ENCODE results near the gene RAB29. TPM values are rescaled to one million over a fixed set of nuclear protein-coding genes. Genes with fewer than 3 reads are reported as not detected.

The RAB29 gene
- polyA plus RNA-seq, 2 donors = 3.3 to 5.0 TPM

GRCh38 chr1:205811660-205812059 lies 36.4 kb upstream of the RAB29 start:
- Histone ChIP-seq H3K4me1 (ENCODE audit: control insufficient read depth in 2 of 2, insufficient read depth in 2 of 2, low read length in 1 of 2) (peaks cover 0 to 11% of the 10 kb centered on the region in 2 donors), H3K27me3 (ENCODE audit: control insufficient read depth in 1 of 2, insufficient read depth in 2 of 2, low read length in 2 of 2) (no peaks in the 10 kb centered on the region), H3K4me3 (ENCODE audit: low read depth in 1 of 2, low read length in 2 of 2) (no peak overlapping the region), H3K36me3 (ENCODE audit: control insufficient read depth in 2 of 2, insufficient read depth in 2 of 2, low read length in 1 of 2) (peaks cover 0 to 7% of the 10 kb centered on the region in 2 donors), H3K9me3 (ENCODE audit: control insufficient read depth in 2 of 2, insufficient read depth in 1 of 2, low read depth in 1 of 2, low read length in 1 of 2) (no peaks in the 10 kb centered on the region), H3K27ac (ENCODE audit: low read depth in 2 of 2, low read length in 1 of 2) (no peak overlapping the region)
- 42 to 46% methylated on average over 5 of the region's 5 CpGs for WGBS, 2 donors

- Histone ChIP-seq H3K27ac (ENCODE audit: low read depth in 2 of 2, low read length in 1 of 2) (no peak overlapping the region), H3K36me3 (ENCODE audit: control insufficient read depth in 2 of 2, insufficient read depth in 2 of 2, low read length in 1 of 2) (peaks cover 0 to 7% of the 10 kb centered on the region in 2 donors), H3K9me3 (ENCODE audit: control insufficient read depth in 2 of 2, insufficient read depth in 1 of 2, low read depth in 1 of 2, low read length in 1 of 2) (no peaks in the 10 kb centered on the region), H3K4me3 (ENCODE audit: low read depth in 1 of 2, low read length in 2 of 2) (no peak overlapping the region), H3K4me1 (ENCODE audit: control insufficient read depth in 2 of 2, insufficient read depth in 2 of 2, low read length in 1 of 2) (peaks cover 0 to 17% of the 10 kb centered on the region in 2 donors), H3K27me3 (ENCODE audit: control insufficient read depth in 1 of 2, insufficient read depth in 2 of 2, low read length in 2 of 2) (no peaks in the 10 kb centered on the region)
- WGBS, 2 donors = 88 to 90% methylated on average over 12 of the region's 12 CpGs
These were observed 35.3 kb upstream of the RAB29 start for GRCh38 chr1:205810448-205811157.

GRCh38 chr1:205809942-205810345 lies 34.7 kb upstream of the RAB29 start:
- H3K27ac ChIP-seq (ENCODE audit: low read depth in 2 of 2, low read length in 1 of 2) = no peak overlapping the region
- no peak overlapping the region for H3K4me3 ChIP-seq (ENCODE audit: low read depth in 1 of 2, low read length in 2 of 2)
- 71 to 90% methylated on average over 14 of the region's 14 CpGs for WGBS, 2 donors

GRCh38 chr1:205809469-205809868 lies 34.2 kb upstream of the RAB29 start:
- Histone ChIP-seq H3K27me3 (ENCODE audit: control insufficient read depth in 1 of 2, insufficient read depth in 2 of 2, low read length in 2 of 2) (no peaks in the 10 kb centered on the region), H3K4me1 (ENCODE audit: control insufficient read depth in 2 of 2, insufficient read depth in 2 of 2, low read length in 1 of 2) (peaks cover 0 to 24% of the 10 kb centered on the region in 2 donors), H3K36me3 (ENCODE audit: control insufficient read depth in 2 of 2, insufficient read depth in 2 of 2, low read length in 1 of 2) (peaks cover 0 to 7% of the 10 kb centered on the region in 2 donors), H3K27ac (ENCODE audit: low read depth in 2 of 2, low read length in 1 of 2) (no peak overlapping the region), H3K9me3 (ENCODE audit: control insufficient read depth in 2 of 2, insufficient read depth in 1 of 2, low read depth in 1 of 2, low read length in 1 of 2) (no peaks in the 10 kb centered on the region), H3K4me3 (ENCODE audit: low read depth in 1 of 2, low read length in 2 of 2) (no peak overlapping the region)
- 73 to 81% methylated on average over 3 of the region's 3 CpGs for WGBS, 2 donors

More at GRCh38 chr1:205809942-205810345, 34.7 kb upstream of the RAB29 start:
- Histone ChIP-seq H3K9me3 (ENCODE audit: control insufficient read depth in 2 of 2, insufficient read depth in 1 of 2, low read depth in 1 of 2, low read length in 1 of 2) (no peaks in the 10 kb centered on the region), H3K27me3 (ENCODE audit: control insufficient read depth in 1 of 2, insufficient read depth in 2 of 2, low read length in 2 of 2) (no peaks in the 10 kb centered on the region), H3K36me3 (ENCODE audit: control insufficient read depth in 2 of 2, insufficient read depth in 2 of 2, low read length in 1 of 2) (peaks cover 0 to 7% of the 10 kb centered on the region in 2 donors), H3K4me1 (ENCODE audit: control insufficient read depth in 2 of 2, insufficient read depth in 2 of 2, low read length in 1 of 2) (peaks cover 0 to 23% of the 10 kb centered on the region in 2 donors)

GRCh38 chr1:205805082-205805711 lies 29.9 kb upstream of the RAB29 start:
- H3K27me3 ChIP-seq (ENCODE audit: control insufficient read depth in 1 of 2, insufficient read depth in 2 of 2, low read length in 2 of 2) = no peaks in the 10 kb centered on the region
- H3K4me3 ChIP-seq (ENCODE audit: low read depth in 1 of 2, low read length in 2 of 2) = no peak overlapping the region
- no peaks in the 10 kb centered on the region for H3K9me3 ChIP-seq (ENCODE audit: control insufficient read depth in 2 of 2, insufficient read depth in 1 of 2, low read depth in 1 of 2, low read length in 1 of 2)
- peaks cover 0 to 11% of the 10 kb centered on the region in 2 donors for H3K36me3 ChIP-seq (ENCODE audit: control insufficient read depth in 2 of 2, insufficient read depth in 2 of 2, low read length in 1 of 2)
- no peak overlapping the region for H3K27ac ChIP-seq (ENCODE audit: low read depth in 2 of 2, low read length in 1 of 2)
- WGBS, 2 donors = 45 to 54% methylated on average over 5 of the region's 5 CpGs
- H3K4me1 ChIP-seq (ENCODE audit: control insufficient read depth in 2 of 2, insufficient read depth in 2 of 2, low read length in 1 of 2) = peaks cover 0 to 17% of the 10 kb centered on the region in 2 donors

GRCh38 chr1:205804605-205805004 lies 29.3 kb upstream of the RAB29 start:
- H3K27ac ChIP-seq (ENCODE audit: low read depth in 2 of 2, low read length in 1 of 2) = no peak overlapping the region
- no peaks in the 10 kb centered on the region for H3K27me3 ChIP-seq (ENCODE audit: control insufficient read depth in 1 of 2, insufficient read depth in 2 of 2, low read length in 2 of 2)
- H3K9me3 ChIP-seq (ENCODE audit: control insufficient read depth in 2 of 2, insufficient read depth in 1 of 2, low read depth in 1 of 2, low read length in 1 of 2) = no peaks in the 10 kb centered on the region
- H3K4me1 ChIP-seq (ENCODE audit: control insufficient read depth in 2 of 2, insufficient read depth in 2 of 2, low read length in 1 of 2) = peaks cover 0 to 13% of the 10 kb centered on the region in 2 donors
- H3K36me3 ChIP-seq (ENCODE audit: control insufficient read depth in 2 of 2, insufficient read depth in 2 of 2, low read length in 1 of 2) = peaks cover 0 to 11% of the 10 kb centered on the region in 2 donors
- WGBS, 2 donors = 94 to 99% methylated on average over 2 of the region's 2 CpGs
- no peak overlapping the region for H3K4me3 ChIP-seq (ENCODE audit: low read depth in 1 of 2, low read length in 2 of 2)

GRCh38 chr1:205803986-205804385 lies 28.7 kb upstream of the RAB29 start:
- Histone ChIP-seq H3K27ac (ENCODE audit: low read depth in 2 of 2, low read length in 1 of 2) (no peak overlapping the region), H3K4me1 (ENCODE audit: control insufficient read depth in 2 of 2, insufficient read depth in 2 of 2, low read length in 1 of 2) (peaks cover 3 to 16% of the 10 kb centered on the region in 2 donors), H3K9me3 (ENCODE audit: control insufficient read depth in 2 of 2, insufficient read depth in 1 of 2, low read depth in 1 of 2, low read length in 1 of 2) (no peaks in the 10 kb centered on the region), H3K27me3 (ENCODE audit: control insufficient read depth in 1 of 2, insufficient read depth in 2 of 2, low read length in 2 of 2) (no peaks in the 10 kb centered on the region), H3K36me3 (ENCODE audit: control insufficient read depth in 2 of 2, insufficient read depth in 2 of 2, low read length in 1 of 2) (peaks cover under 1 to 11% of the 10 kb centered on the region in 2 donors), H3K4me3 (ENCODE audit: low read depth in 1 of 2, low read length in 2 of 2) (no peak overlapping the region)
- 67 to 73% methylated on average over 4 of the region's 4 CpGs for WGBS, 2 donors

GRCh38 chr1:205802060-205802459 lies 26.8 kb upstream of the RAB29 start:
- Histone ChIP-seq H3K27ac (ENCODE audit: low read depth in 2 of 2, low read length in 1 of 2) (no peak overlapping the region), H3K27me3 (ENCODE audit: control insufficient read depth in 1 of 2, insufficient read depth in 2 of 2, low read length in 2 of 2) (no peaks in the 10 kb centered on the region), H3K4me1 (ENCODE audit: control insufficient read depth in 2 of 2, insufficient read depth in 2 of 2, low read length in 1 of 2) (peaks cover 6 to 19% of the 10 kb centered on the region in 2 donors), H3K4me3 (ENCODE audit: low read depth in 1 of 2, low read length in 2 of 2) (no peak overlapping the region), H3K9me3 (ENCODE audit: control insufficient read depth in 2 of 2, insufficient read depth in 1 of 2, low read depth in 1 of 2, low read length in 1 of 2) (no peaks in the 10 kb centered on the region), H3K36me3 (ENCODE audit: control insufficient read depth in 2 of 2, insufficient read depth in 2 of 2, low read length in 1 of 2) (peaks cover 8 to 15% of the 10 kb centered on the region in 2 donors)
- 91 to 95% methylated on average over 8 of the region's 8 CpGs for WGBS, 2 donors

- Histone ChIP-seq H3K4me3 (ENCODE audit: low read depth in 1 of 2, low read length in 2 of 2) (no peak overlapping the region), H3K36me3 (ENCODE audit: control insufficient read depth in 2 of 2, insufficient read depth in 2 of 2, low read length in 1 of 2) (peaks cover 10 to 18% of the 10 kb centered on the region in 2 donors), H3K27me3 (ENCODE audit: control insufficient read depth in 1 of 2, insufficient read depth in 2 of 2, low read length in 2 of 2) (no peaks in the 10 kb centered on the region), H3K9me3 (ENCODE audit: control insufficient read depth in 2 of 2, insufficient read depth in 1 of 2, low read depth in 1 of 2, low read length in 1 of 2) (no peaks in the 10 kb centered on the region), H3K27ac (ENCODE audit: low read depth in 2 of 2, low read length in 1 of 2) (no peak overlapping the region), H3K4me1 (ENCODE audit: control insufficient read depth in 2 of 2, insufficient read depth in 2 of 2, low read length in 1 of 2) (peaks cover 6 to 19% of the 10 kb centered on the region in 2 donors)
- 65 to 81% methylated on average over 7 of the region's 7 CpGs for WGBS, 2 donors
These were observed 25.9 kb upstream of the RAB29 start for GRCh38 chr1:205800981-205801703.
